CD4-positive, alpha-beta T cell (primary cell): Measurements from ENCODE around the gene SIX5. TPM values are rescaled to one million over a fixed set of nuclear protein-coding genes. Genes with fewer than 3 reads are reported as not detected.
A peak's percentile ranks its signal among the peaks of the same experiment; 100 is the strongest.

Experiments
- ATAC-seq: fragments of 200-7000 bp; cut with Tn5 transposase; one replicate; pipeline ENCODE4 v1.10.0; 2022; ENCODE audit warnings: mild to moderate bottlenecking; ENCODE audit not compliant: poor library complexity
- CTCF ChIA-PET: fragments of 350-600 bp; sonication (Branson Sonifier 250); formaldehyde crosslinking; loops from one replicate; lab custom pipeline; 2021; ENCODE audit warnings: antibody characterized with exemption, inconsistent platforms; lab: Charles Lee
- POLR2A ChIA-PET: fragments of 350-600 bp; sonication (Branson Sonifier 250); formaldehyde crosslinking; loops from one replicate; lab custom pipeline; 2021; ENCODE audit warnings: antibody characterized with exemption, inconsistent platforms; lab: Charles Lee
- DNase-seq, 14 experiments: peaks; one replicate each; pipeline ENCODE4 v3.0.0-alpha.2; 2013 to 2020; ENCODE audit warnings: mixed read lengths in 2 of 14
- H3K27ac ChIP-seq, 2 donors: one replicate each; pipeline versions ENCODE4 v1.5.1 to v1.7.0; 2013; ENCODE audit warnings: low read length in 2 of 2, low read depth in 1 of 2, mild to moderate bottlenecking in 1 of 2
- H3K27me3 ChIP-seq, 2 experiments: 1 replicate in 1 of 2; 2 replicates in 1 of 2; pipeline versions ENCODE4 v1.6.1 to v1.7.0; 2013; ENCODE audit warnings: low read length in 2 of 2, control low read depth in 1 of 2, mild to moderate bottlenecking in 1 of 2, moderate library complexity in 1 of 2; ENCODE audit not compliant: insufficient read depth in 2 of 2, control insufficient read depth in 1 of 2
- H3K36me3 ChIP-seq: one replicate; pipeline ENCODE4 v1.6.1; 2013; ENCODE audit warnings: low read length, control low read depth; ENCODE audit not compliant: insufficient read depth
- H3K4me1 ChIP-seq: one replicate; pipeline ENCODE4 v1.6.1; 2013; ENCODE audit warnings: low read length, control low read depth; ENCODE audit not compliant: insufficient read depth
- H3K4me3 ChIP-seq: one replicate; pipeline ENCODE4 v1.5.1; 2013; ENCODE audit warnings: mild to moderate bottlenecking, low read length, moderate library complexity
- H3K9me3 ChIP-seq, 2 experiments: 1 replicate in 1 of 2; 2 replicates in 1 of 2; pipeline versions ENCODE4 v1.6.1 to v1.7.0; 2013; ENCODE audit warnings: low read length in 2 of 2, mild to moderate bottlenecking in 2 of 2, control low read depth in 1 of 2, moderate library complexity in 1 of 2; ENCODE audit not compliant: control insufficient read depth in 1 of 2, insufficient read depth in 1 of 2
- H3K27ac Mint-ChIP-seq: one replicate; pipeline ENCODE4 v1.8.0; 2020; ENCODE audit warnings: mixed read lengths
- H3K27me3 Mint-ChIP-seq: one replicate; pipeline ENCODE4 v1.8.0; 2021; ENCODE audit warnings: mixed read lengths
- H3K36me3 Mint-ChIP-seq: one replicate; pipeline ENCODE4 v1.8.0; 2021; ENCODE audit warnings: low read depth, mixed read lengths
- H3K4me1 Mint-ChIP-seq: one replicate; pipeline ENCODE4 v1.8.0; 2021; ENCODE audit warnings: low read depth, mixed read lengths
- H3K4me3 Mint-ChIP-seq: one replicate; pipeline ENCODE4 v1.8.0; 2020; ENCODE audit warnings: mild to moderate bottlenecking, mixed read lengths
- H3K9me3 Mint-ChIP-seq: one replicate; pipeline ENCODE4 v1.8.0; 2020; ENCODE audit warnings: mixed read lengths
- CTCF ChIP-seq: fragments of 200-600 bp; IDR thresholded peaks from one replicate; pipeline ENCODE4 v1.8.0; 2022; ENCODE audit warnings: antibody characterized with exemption, mild to moderate bottlenecking
- intact Hi-C, 2 experiments: fragments of 100-400 bp; cut with DNase I in 1 of 2; cut with micrococcal nuclease in 1 of 2; formaldehyde crosslinking; loops; one replicate each; pipeline versions ENCODE4 v1.15.1 to v1.9.0; 2023 to 2025; cut with DNase I, micrococcal nuclease
- total RNA-seq, 174 experiments: library from RNA in 2 of 174; stranded (reverse) in 2 of 174; gene quantifications; one replicate each; pipeline ENCODE4 v1.2.3 and lab custom pipeline; 2021 to 2026

Gene SIX5
- total RNA-seq, 2 experiments from 2014 or later, result 0.58 to 0.59 TPM

GRCh38 chr19:45792470-45793177, 23.6 kb upstream of the SIX5 start, which contains the start of gene DMWD:
Gene DMWD, minus strand, starts transcription at chr19:45792845. Its CDS starts 89 bp downstream, at chr19:45792756.
- peaks cover 39% of the 10 kb centered on the region for H3K36me3 Mint-ChIP-seq
- Histone ChIP-seq H3K36me3 (peaks cover 19% of the 10 kb centered on the region), H3K27me3 (peaks cover 16 to 23% of the 10 kb centered on the region in 2 experiments), H3K9me3 (no peaks in the 10 kb centered on the region), H3K4me1 (peaks cover 30% of the 10 kb centered on the region), H3K4me3 (peak within 1 kb of the TSS; percentile 55), H3K27ac (no peak within 1 kb of the TSS)
- ChIA-PET CTCF (interaction anchor here (0.9 to 2.3 kb wide), 4 partner anchors 14 to 25 kb away, joined by 4 to 17 read pairs (median 7); no protein-coding TSS in a partner anchor), POLR2A (interaction anchor here (0.6 to 5.5 kb wide), 8 partner anchors 10 to 160 kb away, joined by 3 to 50 read pairs (median 4); partner anchors contain the start of genes DMPK, FBXO46, RSPH6A and SIX5)
- H3K4me3 Mint-ChIP-seq, result peak within 1 kb of the TSS; percentile 92
- peaks cover 32% of the 10 kb centered on the region for H3K27me3 Mint-ChIP-seq
- H3K4me1 Mint-ChIP-seq, result peaks cover 52% of the 10 kb centered on the region
- DNase-seq (peak; percentile 98 to 100 (median 99)), ATAC-seq (peak; percentile 92)
- H3K9me3 Mint-ChIP-seq, result no peaks in the 10 kb centered on the region
- no peak for TF ChIP-seq CTCF
- H3K27ac Mint-ChIP-seq, result peak within 1 kb of the TSS; percentile 81
- intact Hi-C loops, result loop anchor here (2.0 to 10.0 kb wide), 2 partner anchors 70 to 202 kb away; partner anchors contain the start of genes CCDC61 (in 1 of the 2) and SYMPK (in 1 of the 2)

GRCh38 chr19:45791744-45792469, 22.9 kb upstream of the SIX5 start:
- peaks cover 52% of the 10 kb centered on the region for H3K4me1 Mint-ChIP-seq
- peaks cover 46% of the 10 kb centered on the region for H3K36me3 Mint-ChIP-seq
- H3K27ac Mint-ChIP-seq, result peak overlapping the region; percentile 76
- peaks cover 13 to 21% of the 10 kb centered on the region in 2 experiments for H3K27me3 ChIP-seq
- H3K4me1 ChIP-seq, result peaks cover 30% of the 10 kb centered on the region
- no peaks in the 10 kb centered on the region for H3K9me3 ChIP-seq
- intact Hi-C loops, result loop anchor here (2.0 to 10.0 kb wide), 2 partner anchors 71 to 203 kb away; partner anchors contain the start of genes CCDC61 (in 1 of the 2) and SYMPK (in 1 of the 2)
- no peak for TF ChIP-seq CTCF
- CTCF ChIA-PET, result interaction anchor here (1.5 to 2.3 kb wide), 4 partner anchors 13 to 22 kb away, joined by 5 to 17 read pairs (median 9); no protein-coding TSS in a partner anchor
- POLR2A ChIA-PET, result interaction anchor here (0.9 to 5.5 kb wide), 5 partner anchors 13 to 146 kb away, joined by 3 to 50 read pairs (median 3); partner anchors contain the start of genes FBXO46, RSPH6A and SIX5
- DNase-seq (peak in 3 of 14 experiments; percentile 17 to 50 (median 43)), ATAC-seq (no peak)
- peak overlapping the region; percentile 55 for H3K4me3 ChIP-seq
- no peak overlapping the region for H3K27ac ChIP-seq
- H3K4me3 Mint-ChIP-seq, result peak overlapping the region; percentile 88
- H3K27me3 Mint-ChIP-seq, result peaks cover 31% of the 10 kb centered on the region
- H3K9me3 Mint-ChIP-seq, result no peaks in the 10 kb centered on the region
- peaks cover 20% of the 10 kb centered on the region for H3K36me3 ChIP-seq

GRCh38 chr19:45790942-45791341, 21.9 kb upstream of the SIX5 start:
- Mint-ChIP-seq H3K36me3 (peaks cover 55% of the 10 kb centered on the region), H3K9me3 (no peaks in the 10 kb centered on the region), H3K27ac (peak overlapping the region; percentile 8), H3K4me3 (peak overlapping the region; percentile 88), H3K27me3 (peaks cover 31% of the 10 kb centered on the region), H3K4me1 (peaks cover 52% of the 10 kb centered on the region)
- ChIA-PET POLR2A (interaction anchor here (0.7 to 5.5 kb wide), 4 partner anchors 12 to 21 kb away, joined by 3 to 50 read pairs (median 4); partner anchors contain the start of gene SIX5), CTCF (interaction anchor here (1.2 to 2.3 kb wide), 3 partner anchors 8 to 21 kb away, joined by 3 to 9 read pairs (median 9); no protein-coding TSS in a partner anchor)
- intact Hi-C loops, result loop anchor here in 1 of 2 experiments (10.0 kb wide), 1 partner anchor 204 kb away; the partner anchor contains the start of gene CCDC61
- no peak overlapping the region for H3K27ac ChIP-seq
- H3K36me3 ChIP-seq, result peaks cover 29% of the 10 kb centered on the region
- H3K27me3 ChIP-seq, result peaks cover 9 to 18% of the 10 kb centered on the region in 2 experiments
- peak; percentile 10 for ATAC-seq
- H3K4me1 ChIP-seq, result peaks cover 30% of the 10 kb centered on the region
- peaks cover 0 to 4% of the 10 kb centered on the region in 2 experiments for H3K9me3 ChIP-seq
- TF ChIP-seq CTCF, result no peak
- no peak overlapping the region for H3K4me3 ChIP-seq
- DNase-seq, result peak in 5 of 14 experiments; percentile 25 to 78 (median 70)
